ENCODE data around the gene LONRF2.

Gene LONRF2

GRCh38 chr2:100262555-100263320, 59.6 kb downstream of the LONRF2 start:
- Histone ChIP-seq H3K9me3 (no peaks in the 10 kb centered on the region), H3K27ac (no peak overlapping the region), H3K36me3 (no peaks in the 10 kb centered on the region), H3K4me3 (no peak overlapping the region), H3K27me3 (no peaks in the 10 kb centered on the region), H3K4me1 (peaks cover 0 to 9% (median 3%) of the 10 kb centered on the region in 4 donors)
- TF ChIP-seq, protein P1, sequence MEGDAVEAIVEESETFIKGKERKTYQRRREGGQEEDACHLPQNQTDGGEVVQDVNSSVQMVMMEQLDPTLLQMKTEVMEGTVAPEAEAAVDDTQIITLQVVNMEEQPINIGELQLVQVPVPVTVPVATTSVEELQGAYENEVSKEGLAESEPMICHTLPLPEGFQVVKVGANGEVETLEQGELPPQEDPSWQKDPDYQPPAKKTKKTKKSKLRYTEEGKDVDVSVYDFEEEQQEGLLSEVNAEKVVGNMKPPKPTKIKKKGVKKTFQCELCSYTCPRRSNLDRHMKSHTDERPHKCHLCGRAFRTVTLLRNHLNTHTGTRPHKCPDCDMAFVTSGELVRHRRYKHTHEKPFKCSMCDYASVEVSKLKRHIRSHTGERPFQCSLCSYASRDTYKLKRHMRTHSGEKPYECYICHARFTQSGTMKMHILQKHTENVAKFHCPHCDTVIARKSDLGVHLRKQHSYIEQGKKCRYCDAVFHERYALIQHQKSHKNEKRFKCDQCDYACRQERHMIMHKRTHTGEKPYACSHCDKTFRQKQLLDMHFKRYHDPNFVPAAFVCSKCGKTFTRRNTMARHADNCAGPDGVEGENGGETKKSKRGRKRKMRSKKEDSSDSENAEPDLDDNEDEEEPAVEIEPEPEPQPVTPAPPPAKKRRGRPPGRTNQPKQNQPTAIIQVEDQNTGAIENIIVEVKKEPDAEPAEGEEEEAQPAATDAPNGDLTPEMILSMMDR (IDR thresholded peaks at IDR 0.05), result peak; percentile 84 to 90
- DNase-seq, result peak; percentile 34 to 79
- intact Hi-C loops (cut with DNase I; ENCODE audit: low total_unique reads), result loop anchor here (2.0 to 5.0 kb wide), 2 partner anchors 118 to 705 kb away; no protein-coding TSS in a partner anchor

- Histone ChIP-seq H3K27ac (no peak overlapping the region), H3K4me1 (peaks cover 0 to 15% (median 8%) of the 10 kb centered on the region in 4 donors), H3K27me3 (no peaks in the 10 kb centered on the region), H3K36me3 (no peaks in the 10 kb centered on the region), H3K4me3 (no peak overlapping the region), H3K9me3 (no peaks in the 10 kb centered on the region)
- TF ChIP-seq, protein P1 (IDR thresholded peaks at IDR 0.05), result no peak
- intact Hi-C loops (cut with DNase I; ENCODE audit: low total_unique reads), result loop anchor here (2.0 to 5.0 kb wide), 2 partner anchors 119 to 705 kb away; no protein-coding TSS in a partner anchor
- peak in 1 of 2 donors; percentile 40 for DNase-seq
Observed at GRCh38 chr2:100262046-100262445, 60.3 kb downstream of the LONRF2 start.

- Histone ChIP-seq H3K27ac (no peak overlapping the region), H3K27me3 (no peaks in the 10 kb centered on the region), H3K36me3 (no peaks in the 10 kb centered on the region), H3K4me1 (peaks cover 0 to 15% (median 8%) of the 10 kb centered on the region in 4 donors), H3K9me3 (no peaks in the 10 kb centered on the region), H3K4me3 (no peak overlapping the region)
- TF ChIP-seq, protein P1 (IDR thresholded peaks at IDR 0.05), result peak; percentile 55 to 85
- intact Hi-C loops (cut with DNase I; ENCODE audit: low total_unique reads), result loop anchor here (5.0 kb wide), 1 partner anchor 704 kb away; no protein-coding TSS in a partner anchor
- peak; percentile 53 to 82 for DNase-seq
Observed at GRCh38 chr2:100260712-100261620, 61.3 kb downstream of the LONRF2 start.

- H3K27me3 ChIP-seq, result no peaks in the 10 kb centered on the region
- no peaks in the 10 kb centered on the region for H3K9me3 ChIP-seq
- H3K27ac ChIP-seq, result no peak overlapping the region
- no peak overlapping the region for H3K4me3 ChIP-seq
- no peaks in the 10 kb centered on the region for H3K36me3 ChIP-seq
- peaks cover 0 to 15% (median 8%) of the 10 kb centered on the region in 4 donors for H3K4me1 ChIP-seq
- TF ChIP-seq, protein P1 (IDR thresholded peaks at IDR 0.05), result no peak
- peak in 1 of 2 donors; percentile 35 for DNase-seq
- intact Hi-C loops (cut with DNase I; ENCODE audit: low total_unique reads), result no loop called here
Observed at GRCh38 chr2:100259106-100259505, 63.2 kb downstream of the LONRF2 start.

DNA sequence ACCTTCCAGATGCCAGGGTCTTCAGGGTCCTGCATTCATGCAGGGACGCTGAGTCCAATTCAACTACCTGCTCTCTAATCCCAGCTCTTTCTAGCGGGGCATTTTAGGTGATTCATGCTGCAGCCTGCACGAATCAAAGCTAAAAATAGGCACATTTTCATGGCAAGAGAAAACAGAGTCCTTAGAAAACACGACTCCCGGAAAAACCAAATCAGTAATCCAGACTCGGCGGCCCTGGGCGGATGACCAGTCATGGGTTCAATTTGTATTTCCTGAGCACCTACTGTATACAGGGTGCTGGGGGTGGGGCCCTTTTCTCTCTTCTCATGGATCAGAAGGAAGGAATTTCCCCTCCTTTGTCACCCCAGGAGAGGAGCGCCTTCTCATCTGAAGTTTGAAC, 64.4 kb downstream of the LONRF2 start:
- Histone ChIP-seq H3K36me3 (no peaks in the 10 kb centered on the region), H3K9me3 (no peaks in the 10 kb centered on the region), H3K27ac (peak overlapping the region in 1 of 2 donors; percentile 7), H3K27me3 (no peaks in the 10 kb centered on the region), H3K4me3 (no peak overlapping the region), H3K4me1 (peaks cover 0 to 15% (median 8%) of the 10 kb centered on the region in 4 donors)
- TF ChIP-seq, protein P1 (IDR thresholded peaks at IDR 0.05), result no peak
- DNase-seq, result peak in 1 of 2 donors; percentile 60
- intact Hi-C loops (cut with DNase I; ENCODE audit: low total_unique reads), result no loop called here

All from tibial artery (tissue), 4 donors.